ENCODE measurements around the gene CLDND2. TPM values are rescaled to one million over a fixed set of nuclear protein-coding genes. Genes with fewer than 3 reads are reported as not detected.

Gene CLDND2
- total RNA-seq, 1 experiment from 2014 or later: 1.8 TPM

DNA sequence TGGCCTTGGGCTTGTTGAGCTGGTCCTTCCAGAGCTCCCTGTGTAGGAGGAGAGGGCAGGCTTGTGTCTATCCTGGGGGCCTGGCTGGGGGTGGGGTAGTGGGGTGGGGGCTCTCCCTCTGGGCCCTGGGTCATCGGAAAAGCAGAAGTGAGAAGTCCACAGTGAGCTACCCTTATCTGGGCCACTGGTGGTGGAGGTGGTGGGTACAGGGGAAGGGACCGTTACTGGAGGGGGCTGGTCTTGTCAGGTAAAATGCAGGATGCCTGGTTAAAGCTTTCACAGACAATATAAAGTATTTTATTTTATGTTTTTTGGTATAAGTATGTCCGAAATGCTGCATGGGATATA is 49.0 kb upstream of the CLDND2 start:
- Histone ChIP-seq H3K9me3 (ENCODE audit: control insufficient read depth in 1 of 2, insufficient read depth in 1 of 2, low read depth in 1 of 2, low read length in 2 of 2) (no peaks in the 10 kb centered on the region), H4K20me1 (ENCODE audit: insufficient read depth) (no peaks in the 10 kb centered on the region), H3K27me3 (ENCODE audit: insufficient read depth, low read length) (no peaks in the 10 kb centered on the region), H3K4me3 (replicated peaks in 1 of 2; ENCODE audit: low read depth in 1 of 2, low read length in 2 of 2) (no peak overlapping the region), H3K9me2 (ENCODE audit: insufficient read depth) (no peaks in the 10 kb centered on the region), H3K4me2 (ENCODE audit: low read length) (no peak overlapping the region), H3K9ac (ENCODE audit: low read length) (no peak overlapping the region), H3K79me2 (ENCODE audit: insufficient read depth, low read length) (no peaks in the 10 kb centered on the region), H3K27ac (ENCODE audit: low read depth, low read length) (no peak overlapping the region), H3K36me3 (ENCODE audit: control insufficient read depth in 1 of 2, insufficient read depth in 2 of 2, low read length in 2 of 2) (no peaks in the 10 kb centered on the region), H3K4me1 (ENCODE audit: control insufficient read depth in 1 of 2, insufficient read depth in 2 of 2, low read length in 2 of 2) (no peaks in the 10 kb centered on the region; a peak in 1 of 4 replicates), H2AFZ (ENCODE audit: low read depth, low read length, poor library complexity, severe bottlenecking) (no peak overlapping the region)
- ATAC-seq: no peak
- RAD21 ChIA-PET (ENCODE audit: low non-redundant PET in 1 of 2, low total read pairs in 2 of 2, uncharacterized antibody in 2 of 2, unreplicated experiment in 2 of 2): no interaction called here
- POLR2A ChIA-PET: no interaction called here
- intact Hi-C loops (cut with micrococcal nuclease): no loop called here
- BruUV-seq (replicated peaks): no TSS peak
- CTCF ChIA-PET: interaction anchor here (1.2 to 1.7 kb wide), 2 partner anchors 239 to 243 kb away, joined by 4 to 5 read pairs; no protein-coding TSS in a partner anchor
- no peak for DNase-seq (ENCODE audit: low read depth, low spot score)
- TF ChIP-seq SIN3A (IDR thresholded peaks at IDR 0.05; ENCODE audit: low read depth): no peak
- no peak for TF ChIP-seq JUND (IDR thresholded peaks at IDR 0.05)
- TF ChIP-seq, protein P1, sequence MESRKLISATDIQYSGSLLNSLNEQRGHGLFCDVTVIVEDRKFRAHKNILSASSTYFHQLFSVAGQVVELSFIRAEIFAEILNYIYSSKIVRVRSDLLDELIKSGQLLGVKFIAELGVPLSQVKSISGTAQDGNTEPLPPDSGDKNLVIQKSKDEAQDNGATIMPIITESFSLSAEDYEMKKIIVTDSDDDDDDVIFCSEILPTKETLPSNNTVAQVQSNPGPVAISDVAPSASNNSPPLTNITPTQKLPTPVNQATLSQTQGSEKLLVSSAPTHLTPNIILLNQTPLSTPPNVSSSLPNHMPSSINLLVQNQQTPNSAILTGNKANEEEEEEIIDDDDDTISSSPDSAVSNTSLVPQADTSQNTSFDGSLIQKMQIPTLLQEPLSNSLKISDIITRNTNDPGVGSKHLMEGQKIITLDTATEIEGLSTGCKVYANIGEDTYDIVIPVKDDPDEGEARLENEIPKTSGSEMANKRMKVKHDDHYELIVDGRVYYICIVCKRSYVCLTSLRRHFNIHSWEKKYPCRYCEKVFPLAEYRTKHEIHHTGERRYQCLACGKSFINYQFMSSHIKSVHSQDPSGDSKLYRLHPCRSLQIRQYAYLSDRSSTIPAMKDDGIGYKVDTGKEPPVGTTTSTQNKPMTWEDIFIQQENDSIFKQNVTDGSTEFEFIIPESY (IDR thresholded peaks at IDR 0.05; ENCODE audit: extremely low read depth, insufficient replicate concordance, low read length): no peak
- TF ChIP-seq, protein P2, sequence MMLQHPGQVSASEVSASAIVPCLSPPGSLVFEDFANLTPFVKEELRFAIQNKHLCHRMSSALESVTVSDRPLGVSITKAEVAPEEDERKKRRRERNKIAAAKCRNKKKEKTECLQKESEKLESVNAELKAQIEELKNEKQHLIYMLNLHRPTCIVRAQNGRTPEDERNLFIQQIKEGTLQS (IDR thresholded peaks at IDR 0.05): no peak
- TF ChIP-seq POLR2AphosphoS5 (IDR thresholded peaks at IDR 0.05; ENCODE audit: low read depth, low read length): no peak
- no peak for TF ChIP-seq ZFX (IDR thresholded peaks at IDR 0.05)
- no peak for TF ChIP-seq EZH2 (IDR thresholded peaks at IDR 0.05)
- TF ChIP-seq TCF7L2 (IDR thresholded peaks at IDR 0.05; ENCODE audit: borderline replicate concordance, extremely low read depth, insufficient read depth, insufficient read length): no peak
- no peak for TF ChIP-seq FOSL1 (IDR thresholded peaks at IDR 0.05; ENCODE audit: low read depth)
- no peak for TF ChIP-seq ZNF274 (IDR thresholded peaks at IDR 0.05; ENCODE audit: low read depth, low read length)
- TF ChIP-seq ELF1 (IDR thresholded peaks at IDR 0.05; ENCODE audit: borderline replicate concordance, low read depth): no peak
- no peak for TF ChIP-seq CEBPB (IDR thresholded peaks at IDR 0.05; ENCODE audit: low read depth)
- TF ChIP-seq EGR1 (IDR thresholded peaks at IDR 0.05; ENCODE audit: low read depth): no peak
- TF ChIP-seq, protein P3, sequence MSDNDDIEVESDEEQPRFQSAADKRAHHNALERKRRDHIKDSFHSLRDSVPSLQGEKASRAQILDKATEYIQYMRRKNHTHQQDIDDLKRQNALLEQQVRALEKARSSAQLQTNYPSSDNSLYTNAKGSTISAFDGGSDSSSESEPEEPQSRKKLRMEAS (IDR thresholded peaks at IDR 0.05): no peak
- TF ChIP-seq YY1 (IDR thresholded peaks at IDR 0.05; ENCODE audit: extremely low read depth, insufficient replicate concordance, low read depth, low read length): no peak
- no peak for TF ChIP-seq CBX3 (IDR thresholded peaks at IDR 0.05; ENCODE audit: low read depth)
- no peak for TF ChIP-seq POLR2A (IDR thresholded peaks at IDR 0.05; ENCODE audit: borderline replicate concordance, extremely low read depth, insufficient read depth, insufficient read length)
- no peak for TF ChIP-seq REST (IDR thresholded peaks at IDR 0.05; ENCODE audit: low read depth)
- no peak for TF ChIP-seq RAD21 (IDR thresholded peaks at IDR 0.05; ENCODE audit: low read depth)
- no peak for TF ChIP-seq SP1 (IDR thresholded peaks at IDR 0.05; ENCODE audit: low read depth)
